Measurements from ENCODE around the gene SPEF1.

SPEF1 gene

DNA sequence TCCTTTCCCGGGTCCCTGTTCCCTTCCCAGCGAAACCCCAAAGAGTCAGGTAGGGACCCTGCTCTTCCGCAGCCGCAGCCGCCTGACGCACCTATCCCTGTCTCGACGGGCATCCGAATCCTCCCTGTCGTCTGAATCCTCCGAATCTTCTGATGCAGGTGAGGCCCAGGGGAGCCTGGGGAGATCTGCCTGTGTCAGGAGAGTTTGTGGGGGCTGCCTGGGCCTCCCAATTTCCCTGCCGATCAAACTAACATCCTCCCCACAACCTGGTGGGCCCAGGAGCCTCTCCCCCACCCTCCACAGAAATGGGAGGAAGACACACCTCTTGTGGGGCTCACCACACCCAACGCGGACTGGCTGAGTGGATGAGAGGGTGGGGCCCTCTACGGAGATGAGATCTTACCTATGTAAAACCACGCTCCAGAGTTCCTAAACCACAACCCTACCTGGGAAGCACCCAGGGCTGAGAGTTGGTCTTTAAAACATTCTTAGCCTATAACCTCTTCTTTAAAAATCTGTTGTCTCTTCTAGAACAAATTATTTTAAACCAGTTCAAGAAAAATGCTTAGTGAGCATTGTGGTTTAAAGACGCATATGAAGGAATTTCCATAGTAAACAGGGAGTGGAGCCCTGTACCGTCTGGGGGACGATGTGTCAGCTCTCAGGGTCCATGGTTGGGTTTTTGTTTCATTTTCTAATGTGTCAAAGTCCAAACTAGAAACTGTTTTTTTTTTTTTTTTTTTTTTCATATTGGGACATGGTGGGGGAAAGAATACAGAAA is 16.5 kb upstream of the SPEF1 start:
- no peak for DNase-seq
- TF ChIP-seq, protein P1, sequence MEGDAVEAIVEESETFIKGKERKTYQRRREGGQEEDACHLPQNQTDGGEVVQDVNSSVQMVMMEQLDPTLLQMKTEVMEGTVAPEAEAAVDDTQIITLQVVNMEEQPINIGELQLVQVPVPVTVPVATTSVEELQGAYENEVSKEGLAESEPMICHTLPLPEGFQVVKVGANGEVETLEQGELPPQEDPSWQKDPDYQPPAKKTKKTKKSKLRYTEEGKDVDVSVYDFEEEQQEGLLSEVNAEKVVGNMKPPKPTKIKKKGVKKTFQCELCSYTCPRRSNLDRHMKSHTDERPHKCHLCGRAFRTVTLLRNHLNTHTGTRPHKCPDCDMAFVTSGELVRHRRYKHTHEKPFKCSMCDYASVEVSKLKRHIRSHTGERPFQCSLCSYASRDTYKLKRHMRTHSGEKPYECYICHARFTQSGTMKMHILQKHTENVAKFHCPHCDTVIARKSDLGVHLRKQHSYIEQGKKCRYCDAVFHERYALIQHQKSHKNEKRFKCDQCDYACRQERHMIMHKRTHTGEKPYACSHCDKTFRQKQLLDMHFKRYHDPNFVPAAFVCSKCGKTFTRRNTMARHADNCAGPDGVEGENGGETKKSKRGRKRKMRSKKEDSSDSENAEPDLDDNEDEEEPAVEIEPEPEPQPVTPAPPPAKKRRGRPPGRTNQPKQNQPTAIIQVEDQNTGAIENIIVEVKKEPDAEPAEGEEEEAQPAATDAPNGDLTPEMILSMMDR (IDR thresholded peaks at IDR 0.05): no peak
- Histone ChIP-seq H3K27me3 (no peaks in the 10 kb centered on the region), H3K4me1 (peaks cover 0 to 38% (median 27%) of the 10 kb centered on the region in 4 donors), H3K4me3 (peak overlapping the region; percentile 66 to 69), H3K36me3 (peaks cover 26 to 47% (median 34%) of the 10 kb centered on the region in 3 donors), H3K9me3 (no peaks in the 10 kb centered on the region), H3K27ac (peak overlapping the region; percentile 12 to 97)
- intact Hi-C loops (cut with DNase I; ENCODE audit: low total_unique reads): no loop called here

- Histone ChIP-seq H3K4me3 (peak overlapping the region; percentile 66 to 69), H3K36me3 (peaks cover 20 to 41% (median 28%) of the 10 kb centered on the region in 3 donors), H3K4me1 (peaks cover 0 to 38% (median 27%) of the 10 kb centered on the region in 4 donors), H3K9me3 (no peaks in the 10 kb centered on the region), H3K27me3 (no peaks in the 10 kb centered on the region), H3K27ac (peak overlapping the region; percentile 93 to 97)
- no peak for DNase-seq
- TF ChIP-seq, protein P1 (IDR thresholded peaks at IDR 0.05): no peak
- intact Hi-C loops (cut with DNase I; ENCODE audit: low total_unique reads): no loop called here
Measured at GRCh38 chr20:3797226-3797545, 15.9 kb upstream of the SPEF1 start.

- Histone ChIP-seq H3K9me3 (no peaks in the 10 kb centered on the region), H3K4me3 (peak overlapping the region; percentile 66 to 69), H3K36me3 (peaks cover 15 to 36% (median 23%) of the 10 kb centered on the region in 3 donors), H3K4me1 (peaks cover 0 to 38% (median 27%) of the 10 kb centered on the region in 4 donors), H3K27ac (peak overlapping the region; percentile 93 to 97), H3K27me3 (no peaks in the 10 kb centered on the region)
- intact Hi-C loops (cut with DNase I; ENCODE audit: low total_unique reads): no loop called here
- TF ChIP-seq, protein P1 (IDR thresholded peaks at IDR 0.05): no peak
- no peak for DNase-seq
Measured at GRCh38 chr20:3796477-3797225, 15.4 kb upstream of the SPEF1 start.

GRCh38 chr20:3795511-3796468 is 14.5 kb upstream of the SPEF1 start, which contains the start of gene CDC25B:
Gene CDC25B, plus strand, starts transcription at chr20:3796310. Its CDS starts 222 bp downstream, at chr20:3796532.
- peak; percentile 97 to 98 for DNase-seq
- Histone ChIP-seq H3K27ac (peak within 1 kb of the TSS; percentile 93 to 97), H3K27me3 (no peaks in the 10 kb centered on the region), H3K9me3 (no peaks in the 10 kb centered on the region), H3K4me3 (peak within 1 kb of the TSS; percentile 66 to 69), H3K4me1 (peaks cover 0 to 38% (median 27%) of the 10 kb centered on the region in 4 donors), H3K36me3 (peaks cover 9 to 27% (median 15%) of the 10 kb centered on the region in 3 donors)
- TF ChIP-seq, protein P1 (IDR thresholded peaks at IDR 0.05): peak; percentile 52 to 86
- intact Hi-C loops (cut with DNase I; ENCODE audit: low total_unique reads): no loop called here

All from tibial artery (tissue), 4 donors.